ENCODE data around the gene AJM1. TPM values are rescaled to one million over a fixed set of nuclear protein-coding genes. Genes with fewer than 3 reads are reported as not detected.

AJM1 gene
- polyA plus RNA-seq, 2 of the 4 experiments (the other 2 are of a cell fraction) = 0.76 to 3.0 TPM

DNA sequence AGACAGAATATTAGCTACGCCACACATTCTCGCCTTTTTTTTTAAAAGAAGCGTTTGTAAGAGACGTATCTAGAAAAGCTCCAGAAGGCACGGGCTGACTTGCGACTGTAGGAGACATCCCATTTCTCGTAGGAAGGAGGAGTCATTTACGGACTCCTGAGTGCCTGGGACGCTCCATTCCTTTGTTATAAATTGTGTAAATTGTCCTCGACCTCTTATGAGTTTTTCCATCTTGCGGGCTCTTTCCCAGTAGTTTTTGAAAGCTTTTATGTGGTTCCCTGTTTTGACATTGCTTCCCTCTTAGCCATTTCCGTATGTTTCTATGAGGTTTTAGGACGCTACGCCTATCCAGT lies 33.5 kb upstream of the AJM1 start:
- ChIA-PET POLR2A (no interaction called here), CTCF (interaction anchor here (1.2 to 9.9 kb wide), 7 partner anchors 10 to 238 kb away, joined by 3 to 110 read pairs (median 15); partner anchors contain the start of genes AJM1, NPDC1 and TMEM141)
- DNase-seq (ENCODE audit: low read depth in 1 of 2, low spot score in 1 of 2) = no peak
- no peak for TF ChIP-seq ESRRA (IDR thresholded peaks at IDR 0.05; ENCODE audit: borderline replicate concordance, low read length)
- TF ChIP-seq, protein P1, sequence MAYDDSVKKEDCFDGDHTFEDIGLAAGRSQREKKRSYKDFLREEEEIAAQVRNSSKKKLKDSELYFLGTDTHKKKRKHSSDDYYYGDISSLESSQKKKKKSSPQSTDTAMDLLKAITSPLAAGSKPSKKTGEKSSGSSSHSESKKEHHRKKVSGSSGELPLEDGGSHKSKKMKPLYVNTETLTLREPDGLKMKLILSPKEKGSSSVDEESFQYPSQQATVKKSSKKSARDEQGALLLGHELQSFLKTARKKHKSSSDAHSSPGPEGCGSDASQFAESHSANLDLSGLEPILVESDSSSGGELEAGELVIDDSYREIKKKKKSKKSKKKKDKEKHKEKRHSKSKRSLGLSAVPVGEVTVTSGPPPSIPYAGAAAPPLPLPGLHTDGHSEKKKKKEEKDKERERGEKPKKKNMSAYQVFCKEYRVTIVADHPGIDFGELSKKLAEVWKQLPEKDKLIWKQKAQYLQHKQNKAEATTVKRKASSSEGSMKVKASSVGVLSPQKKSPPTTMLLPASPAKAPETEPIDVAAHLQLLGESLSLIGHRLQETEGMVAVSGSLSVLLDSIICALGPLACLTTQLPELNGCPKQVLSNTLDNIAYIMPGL (CRISPR knock-in tag; IDR thresholded peaks at IDR 0.05; ENCODE audit: borderline replicate concordance) = no peak
- WGBS (ENCODE audit: missing lambda C conversion rate) = 17% methylated on average over 14 of the region's 14 CpGs
- peak in 1 of 2 experiments; percentile 4; a peak in 2 of 6 replicates for ATAC-seq
- Histone ChIP-seq H3K9me3 (no peaks in the 10 kb centered on the region), H3K4me2 (peak overlapping the region; percentile 98), H3K4me3 (peak overlapping the region; percentile 88), H3K27ac (peak overlapping the region; percentile 95 to 98), H3K4me1 (peaks cover 24% of the 10 kb centered on the region)
- FAIRE-seq = no peak

- ChIA-PET CTCF (interaction anchor here (0.8 to 3.5 kb wide), 15 partner anchors 9 to 234 kb away, joined by 3 to 20 read pairs (median 4); partner anchors contain the start of gene AJM1), POLR2A (interaction anchor here (2.6 kb wide), 1 partner anchor 7 kb away, joined by 13 read pairs; the partner anchor contains the start of gene RABL6)
- H3K9me3 ChIP-seq = no peaks in the 10 kb centered on the region
- 92% methylated on average over 13 of the region's 13 CpGs for WGBS (ENCODE audit: missing lambda C conversion rate)
- no peak overlapping the region for H3K27ac ChIP-seq
- H3K4me3 ChIP-seq = no peak overlapping the region
- peaks cover 5% of the 10 kb centered on the region; the same call in 2 of the 3 replicates for H3K4me1 ChIP-seq
- no peak for DNase-seq (ENCODE audit: low read depth in 1 of 2, low spot score in 1 of 2)
- ATAC-seq = no peak
- TF ChIP-seq, protein P2, sequence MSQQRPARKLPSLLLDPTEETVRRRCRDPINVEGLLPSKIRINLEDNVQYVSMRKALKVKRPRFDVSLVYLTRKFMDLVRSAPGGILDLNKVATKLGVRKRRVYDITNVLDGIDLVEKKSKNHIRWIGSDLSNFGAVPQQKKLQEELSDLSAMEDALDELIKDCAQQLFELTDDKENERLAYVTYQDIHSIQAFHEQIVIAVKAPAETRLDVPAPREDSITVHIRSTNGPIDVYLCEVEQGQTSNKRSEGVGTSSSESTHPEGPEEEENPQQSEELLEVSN (IDR thresholded peaks at IDR 0.05; ENCODE audit: borderline replicate concordance, low read depth) = no peak
- no peak for TF ChIP-seq TFCP2L1 (CRISPR knock-in tag; IDR thresholded peaks at IDR 0.05)
- TF ChIP-seq HOXA7 (CRISPR knock-in tag; IDR thresholded peaks at IDR 0.05) = no peak
- TF ChIP-seq EHF (CRISPR knock-in tag; IDR thresholded peaks at IDR 0.05) = no peak
- no peak for TF ChIP-seq FOSL2 (IDR thresholded peaks at IDR 0.05)
- TF ChIP-seq FOSL2 (CRISPR knock-in tag; IDR thresholded peaks at IDR 0.05) = no peak
- no peak for FAIRE-seq
- no peak overlapping the region for H3K4me2 ChIP-seq
Measured at GRCh38 chr9:136814725-136815421, 27.4 kb upstream of the AJM1 start.

DNA sequence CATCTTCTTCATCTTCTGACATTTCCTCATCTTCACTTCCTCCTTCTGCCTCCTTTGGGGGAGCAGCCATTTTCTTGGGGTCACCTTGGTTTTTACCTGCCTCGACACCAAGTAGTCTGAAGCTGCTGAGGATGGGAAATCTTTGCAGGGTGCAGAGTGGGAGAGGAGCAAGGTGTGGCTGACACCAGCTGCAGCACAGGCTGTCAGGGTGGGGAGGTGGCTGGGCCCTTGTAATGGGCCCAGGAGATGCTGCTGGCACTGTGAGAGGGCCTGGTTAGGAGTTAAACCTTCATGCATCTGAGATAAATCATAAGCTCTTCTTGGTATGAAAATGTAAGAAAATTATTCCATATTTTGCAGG lies 26.9 kb upstream of the AJM1 start:
- FAIRE-seq (no peak), ATAC-seq (no peak), DNase-seq (ENCODE audit: low read depth in 1 of 2, low spot score in 1 of 2) (no peak)
- H3K27ac ChIP-seq = no peak overlapping the region
- TF ChIP-seq, protein P2 (IDR thresholded peaks at IDR 0.05; ENCODE audit: borderline replicate concordance, low read depth) = no peak
- TF ChIP-seq RFX5 (IDR thresholded peaks at IDR 0.05) (no peak), POLR2AphosphoS2 (conservative IDR thresholded peaks at IDR 0.05; ENCODE audit: low read length) (no peak), CHD2 (IDR thresholded peaks at IDR 0.05; ENCODE audit: low read length, partially characterized antibody) (no peak), CBX2 (IDR thresholded peaks at IDR 0.05; ENCODE audit: borderline replicate concordance, low read depth) (no peak), BHLHE40 (IDR thresholded peaks at IDR 0.05; ENCODE audit: low read depth, low read length) (no peak), BCL3 (IDR thresholded peaks at IDR 0.05) (no peak), MYC (IDR thresholded peaks at IDR 0.05; ENCODE audit: borderline replicate concordance, low read length) (no peak), HOXB13 (CRISPR knock-in tag; IDR thresholded peaks at IDR 0.05; ENCODE audit: low read depth) (no peak), FOSB (CRISPR knock-in tag; IDR thresholded peaks at IDR 0.05) (no peak)
- TF ChIP-seq, protein P3, sequence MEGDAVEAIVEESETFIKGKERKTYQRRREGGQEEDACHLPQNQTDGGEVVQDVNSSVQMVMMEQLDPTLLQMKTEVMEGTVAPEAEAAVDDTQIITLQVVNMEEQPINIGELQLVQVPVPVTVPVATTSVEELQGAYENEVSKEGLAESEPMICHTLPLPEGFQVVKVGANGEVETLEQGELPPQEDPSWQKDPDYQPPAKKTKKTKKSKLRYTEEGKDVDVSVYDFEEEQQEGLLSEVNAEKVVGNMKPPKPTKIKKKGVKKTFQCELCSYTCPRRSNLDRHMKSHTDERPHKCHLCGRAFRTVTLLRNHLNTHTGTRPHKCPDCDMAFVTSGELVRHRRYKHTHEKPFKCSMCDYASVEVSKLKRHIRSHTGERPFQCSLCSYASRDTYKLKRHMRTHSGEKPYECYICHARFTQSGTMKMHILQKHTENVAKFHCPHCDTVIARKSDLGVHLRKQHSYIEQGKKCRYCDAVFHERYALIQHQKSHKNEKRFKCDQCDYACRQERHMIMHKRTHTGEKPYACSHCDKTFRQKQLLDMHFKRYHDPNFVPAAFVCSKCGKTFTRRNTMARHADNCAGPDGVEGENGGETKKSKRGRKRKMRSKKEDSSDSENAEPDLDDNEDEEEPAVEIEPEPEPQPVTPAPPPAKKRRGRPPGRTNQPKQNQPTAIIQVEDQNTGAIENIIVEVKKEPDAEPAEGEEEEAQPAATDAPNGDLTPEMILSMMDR (IDR thresholded peaks at IDR 0.05) = no peak
- ChIA-PET CTCF (interaction anchor here (0.8 to 3.5 kb wide), 14 partner anchors 9 to 220 kb away, joined by 3 to 20 read pairs (median 4); partner anchors contain the start of gene AJM1), POLR2A (interaction anchor here (2.6 kb wide), 1 partner anchor 8 kb away, joined by 13 read pairs; the partner anchor contains the start of gene RABL6)
- no peak overlapping the region for H3K4me2 ChIP-seq
- no peaks in the 10 kb centered on the region; the same call in 2 of the 3 replicates for H3K4me1 ChIP-seq
- WGBS (ENCODE audit: missing lambda C conversion rate) = 100% methylated on average over 1 of the region's 1 CpG
- H3K4me3 ChIP-seq = no peak overlapping the region
- no peaks in the 10 kb centered on the region for H3K9me3 ChIP-seq
